Astrocyte of the spinal cord (primary cell): Measurements from ENCODE around the gene RNF183.
"Not testable (repeated sequence)": the region's sequence is repeated elsewhere in the genome, so short reads cannot be mapped to it uniquely, and the experiment has no call there.

Source experiments
- DNase-seq: peaks from one replicate; pipeline ENCODE4 v3.0.0; 2011; ENCODE audit warnings: low read depth, low spot score
- H3K4me3 ChIP-seq: 2 replicates; pipeline ENCODE4 v1.5.1; 2011; ENCODE audit warnings: low read depth, mild to moderate bottlenecking, low read length, moderate library complexity
- CTCF ChIP-seq: IDR thresholded peaks from 2 replicates; pipeline ENCODE4 v1.5.1; 2012; ENCODE audit warnings: low read depth, mild to moderate bottlenecking, low read length, inconsistent platforms
- in situ Hi-C: cut with HindIII; loops from 2 replicates; pipeline ENCODE4 v1.10.0; 2017; ENCODE audit warnings: low sequenced_read_pairs

The RNF183 gene

GRCh38 chr9:113255438-113255837, 47.7 kb downstream of the RNF183 start:
- in situ Hi-C loops: no loop called here
- H3K4me3 ChIP-seq: no peak overlapping the region
- no peak for DNase-seq
- no peak for TF ChIP-seq CTCF

- H3K4me3 ChIP-seq: no peak overlapping the region
- DNase-seq: no peak
- in situ Hi-C loops: no loop called here
- TF ChIP-seq CTCF: no peak
Measured at GRCh38 chr9:113254991-113255390, 48.2 kb downstream of the RNF183 start.

- TF ChIP-seq CTCF: no peak
- in situ Hi-C loops: no loop called here
- DNase-seq: no peak
- no peak overlapping the region for H3K4me3 ChIP-seq
Measured at GRCh38 chr9:113250807-113251206, 52.4 kb downstream of the RNF183 start.

GRCh38 chr9:113249661-113250060, 53.5 kb downstream of the RNF183 start:
- DNase-seq, H3K4me3 ChIP-seq, in situ Hi-C loops: not testable (repeated sequence)

GRCh38 chr9:113247640-113248039, 55.5 kb downstream of the RNF183 start:
- DNase-seq: no peak
- no peak overlapping the region for H3K4me3 ChIP-seq
- in situ Hi-C loops: no loop called here
- no peak for TF ChIP-seq CTCF
